Thoracic aorta (tissue), 2 donors: ENCODE data around the gene CCSAP. TPM values are rescaled to one million over a fixed set of nuclear protein-coding genes. Genes with fewer than 3 reads are reported as not detected.

Experiments
- ATAC-seq: fragments of 150-250 bp; one replicate; pipeline ENCODE4 v1.8.0; 2017; ENCODE audit warnings: low read depth; ENCODE audit not compliant: insufficient number of reproducible peaks, low FRiP score
- DNase-seq: peaks from one replicate; pipeline ENCODE4 v3.0.0-alpha.2; 2020; ENCODE audit warnings: low spot score
- H3K27ac ChIP-seq, 2 donors: fragments of 200-600 bp; sonication (generic); 1 replicate in 1 of 2; 2 replicates in 1 of 2; pipeline ENCODE4 v1.5.1; 2016; ENCODE audit warnings: mild to moderate bottlenecking in 2 of 2, moderate library complexity in 2 of 2
- H3K27me3 ChIP-seq: fragments of 200-600 bp; sonication (generic); replicated peaks from 2 replicates; pipeline ENCODE4 v1.6.0; 2016; ENCODE audit warnings: mild to moderate bottlenecking; ENCODE audit not compliant: insufficient read depth
- H3K36me3 ChIP-seq: fragments of 200-600 bp; sonication (generic); one replicate; pipeline ENCODE4 v1.5.1; 2016
- H3K4me1 ChIP-seq, 2 donors: fragments of 200-600 bp; sonication (generic); 1 replicate in 1 of 2; 2 replicates in 1 of 2; pipeline versions ENCODE4 v1.5.1 to v1.6.0; 2016; ENCODE audit warnings: low read depth in 2 of 2, mild to moderate bottlenecking in 1 of 2; ENCODE audit not compliant: control insufficient read depth in 1 of 2
- H3K4me3 ChIP-seq: fragments of 200-600 bp; sonication (generic); 2 replicates; pipeline ENCODE4 v1.5.1; 2016; ENCODE audit warnings: mild to moderate bottlenecking
- H3K9me3 ChIP-seq: fragments of 200-600 bp; sonication (generic); 2 replicates; pipeline ENCODE4 v1.5.1; 2016
- total RNA-seq, 2 donors: library from RNA; depleted of rRNA; stranded (reverse); fragments of >200 nt; gene quantifications; one replicate each; pipeline versions ENCODE4 v1.1.0 to v1.2.3, GENCODE V29; 2016
- TF ChIP-seq, protein P1 (sequence below): fragments of 200-600 bp; sonication (generic); IDR thresholded peaks from one replicate; pipeline ENCODE4 v1.5.1; 2019; ENCODE audit warnings: antibody characterized with exemption

The CCSAP gene
- total RNA-seq, 2 donors from 2014 or later: 3.8 to 5.6 TPM

- ATAC-seq: no peak
- no peaks in the 10 kb centered on the region for H3K36me3 ChIP-seq
- H3K27ac ChIP-seq: no peak overlapping the region
- H3K4me1 ChIP-seq: peaks cover 6 to 19% of the 10 kb centered on the region in 2 donors
- no peaks in the 10 kb centered on the region for H3K27me3 ChIP-seq
- DNase-seq: no peak
- H3K4me3 ChIP-seq: no peak overlapping the region
- no peaks in the 10 kb centered on the region for H3K9me3 ChIP-seq
- TF ChIP-seq, protein P1, sequence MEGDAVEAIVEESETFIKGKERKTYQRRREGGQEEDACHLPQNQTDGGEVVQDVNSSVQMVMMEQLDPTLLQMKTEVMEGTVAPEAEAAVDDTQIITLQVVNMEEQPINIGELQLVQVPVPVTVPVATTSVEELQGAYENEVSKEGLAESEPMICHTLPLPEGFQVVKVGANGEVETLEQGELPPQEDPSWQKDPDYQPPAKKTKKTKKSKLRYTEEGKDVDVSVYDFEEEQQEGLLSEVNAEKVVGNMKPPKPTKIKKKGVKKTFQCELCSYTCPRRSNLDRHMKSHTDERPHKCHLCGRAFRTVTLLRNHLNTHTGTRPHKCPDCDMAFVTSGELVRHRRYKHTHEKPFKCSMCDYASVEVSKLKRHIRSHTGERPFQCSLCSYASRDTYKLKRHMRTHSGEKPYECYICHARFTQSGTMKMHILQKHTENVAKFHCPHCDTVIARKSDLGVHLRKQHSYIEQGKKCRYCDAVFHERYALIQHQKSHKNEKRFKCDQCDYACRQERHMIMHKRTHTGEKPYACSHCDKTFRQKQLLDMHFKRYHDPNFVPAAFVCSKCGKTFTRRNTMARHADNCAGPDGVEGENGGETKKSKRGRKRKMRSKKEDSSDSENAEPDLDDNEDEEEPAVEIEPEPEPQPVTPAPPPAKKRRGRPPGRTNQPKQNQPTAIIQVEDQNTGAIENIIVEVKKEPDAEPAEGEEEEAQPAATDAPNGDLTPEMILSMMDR: no peak
Measured at GRCh38 chr1:229279242-229279641, 63.6 kb downstream of the CCSAP start.

DNA sequence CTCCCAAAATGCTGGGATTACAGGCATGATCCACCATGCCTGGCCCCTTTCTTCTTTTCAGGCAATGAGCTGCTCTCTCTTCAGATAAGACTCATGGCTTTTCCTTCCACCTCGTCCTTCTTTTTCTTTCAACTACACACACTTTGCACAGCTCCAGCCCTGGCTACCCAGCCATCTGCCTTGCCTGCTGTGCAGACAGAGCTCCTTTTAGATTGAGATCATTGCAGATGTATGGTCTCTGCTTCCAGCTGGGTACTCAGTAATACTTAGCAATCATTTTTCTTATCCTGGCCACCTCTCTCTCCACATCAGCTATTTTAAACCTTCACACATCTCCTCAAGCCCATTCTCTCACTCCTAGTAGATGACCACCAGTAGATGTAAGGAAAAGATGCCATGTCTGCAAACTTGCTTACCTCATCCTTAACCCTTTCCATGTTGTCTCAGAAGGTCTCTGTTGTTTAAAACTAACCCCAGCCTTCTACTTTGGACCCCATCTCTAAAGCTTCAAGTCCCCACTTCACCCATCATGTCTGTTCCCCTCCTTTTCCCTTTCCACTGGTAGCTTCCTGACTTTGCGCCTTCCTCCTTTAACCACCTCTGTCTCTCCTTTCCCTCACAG lies 64.6 kb downstream of the CCSAP start:
- Histone ChIP-seq H3K4me1 (peaks cover 16 to 26% of the 10 kb centered on the region in 2 donors), H3K27me3 (no peaks in the 10 kb centered on the region), H3K4me3 (no peak overlapping the region), H3K36me3 (no peaks in the 10 kb centered on the region), H3K27ac (no peak overlapping the region), H3K9me3 (no peaks in the 10 kb centered on the region)
- DNase-seq (no peak), ATAC-seq (no peak)
- TF ChIP-seq, protein P1: no peak

DNA sequence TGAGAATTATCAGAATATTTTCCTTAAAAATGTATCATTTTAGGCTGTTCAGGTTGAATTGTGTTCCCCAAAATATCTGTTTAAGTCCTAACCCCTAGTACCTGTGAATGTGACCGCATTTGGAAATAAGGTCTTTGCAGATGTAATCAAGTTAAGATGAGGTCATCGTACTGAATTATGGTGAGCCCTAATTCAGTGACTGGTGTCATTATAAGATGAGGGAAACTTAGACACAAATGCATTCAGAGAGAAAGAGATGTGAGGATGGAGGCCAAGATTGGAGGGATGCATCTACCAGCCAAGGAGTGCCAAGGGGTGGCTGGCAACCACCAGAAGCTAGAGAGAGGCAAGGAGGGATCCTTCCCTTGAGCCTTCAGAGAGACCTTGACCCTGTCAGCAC lies 67.8 kb downstream of the CCSAP start:
- DNase-seq: no peak
- no peaks in the 10 kb centered on the region for H3K36me3 ChIP-seq
- H3K4me3 ChIP-seq: no peak overlapping the region
- no peak overlapping the region for H3K27ac ChIP-seq
- TF ChIP-seq, protein P1: no peak
- no peaks in the 10 kb centered on the region for H3K9me3 ChIP-seq
- peaks cover 24 to 38% of the 10 kb centered on the region in 2 donors for H3K4me1 ChIP-seq
- no peaks in the 10 kb centered on the region for H3K27me3 ChIP-seq
- no peak for ATAC-seq

- Histone ChIP-seq H3K4me1 (peaks cover 24 to 40% of the 10 kb centered on the region in 2 donors), H3K36me3 (no peaks in the 10 kb centered on the region), H3K27ac (no peak overlapping the region), H3K9me3 (no peaks in the 10 kb centered on the region), H3K27me3 (no peaks in the 10 kb centered on the region), H3K4me3 (no peak overlapping the region)
- TF ChIP-seq, protein P1: no peak
- DNase-seq (no peak), ATAC-seq (no peak)
Measured at GRCh38 chr1:229273507-229274232, 69.2 kb downstream of the CCSAP start.
